Hepatocyte (in vitro differentiated cells): ENCODE measurements around the gene CCL4.
A peak's percentile ranks its signal among the peaks of the same experiment; 100 is the strongest.

Experiments
- CTCF ChIP-seq: fragments of 200-600 bp; sonication (generic); IDR thresholded peaks from 2 replicates; pipeline ENCODE4 v1.5.1; 2016; ENCODE audit warnings: antibody characterized with exemption, mild to moderate bottlenecking; ENCODE audit not compliant: poor library complexity
- EZH2 ChIP-seq: fragments of 200-600 bp; sonication (generic); IDR thresholded peaks from 2 replicates; pipeline ENCODE4 v1.6.1; 2016; ENCODE audit warnings: antibody characterized with exemption, mild to moderate bottlenecking, borderline replicate concordance
- EZH2phosphoT487 ChIP-seq: fragments of 200-600 bp; sonication (generic); IDR thresholded peaks from one replicate; pipeline ENCODE4 v1.6.1; 2018; ENCODE audit warnings: antibody characterized with exemption, mild to moderate bottlenecking, low read depth, moderate library complexity; ENCODE audit not compliant: unreplicated experiment, severe bottlenecking

- TF ChIP-seq CTCF (no peak), EZH2 (no peak), EZH2phosphoT487 (peak; percentile 37)
Observed at GRCh38 chr17:36128411-36128978, 24.9 kb downstream of the CCL4 start.
